ENCODE results near the gene PLEKHA7.

- TF ChIP-seq POLR2A (IDR thresholded peaks at IDR 0.05) (no peak), CTCF (IDR thresholded peaks at IDR 0.05) (no peak)
Observed at GRCh38 chr11:17046690-17047089, 32.5 kb upstream of the PLEKHA7 start.
